Keratinocyte (primary cell): ENCODE results near the gene HOXB9. TPM values are rescaled to one million over a fixed set of nuclear protein-coding genes. Genes with fewer than 3 reads are reported as not detected.

Experiments
- DNase-seq: peaks from one replicate; pipeline ENCODE4 v3.0.0-alpha.2; 2011; ENCODE audit warnings: low read depth, missing footprints, low spot score
- FAIRE-seq: peaks from 2 replicates; lab custom pipeline; 2011; peaks lifted over from hg19 to GRCh38; lab: Jason Lieb, UNC
- H2AFZ ChIP-seq: 2 replicates; pipeline ENCODE4 v1.6.0; 2012; ENCODE audit warnings: low read length, control low read depth, inconsistent platforms; ENCODE audit not compliant: control insufficient read depth
- H3K27ac ChIP-seq: 2 replicates; pipeline ENCODE4 v1.5.1; 2011; ENCODE audit warnings: low read length; ENCODE audit not compliant: control insufficient read depth, insufficient read depth
- H3K27me3 ChIP-seq: 3 replicates; pipeline ENCODE4 v1.6.0; 2011; ENCODE audit warnings: low read length; ENCODE audit not compliant: control insufficient read depth, insufficient read depth; ENCODE audit errors: extremely low read depth
- H3K36me3 ChIP-seq, 2 experiments: 2 replicates in 1 of 2; 3 replicates in 1 of 2; pipeline ENCODE4 v1.5.1; 2011; ENCODE audit warnings: low read length in 2 of 2, mild to moderate bottlenecking in 1 of 2; ENCODE audit not compliant: control insufficient read depth in 2 of 2, insufficient read depth in 2 of 2; ENCODE audit errors: extremely low read depth in 1 of 2
- H3K4me1 ChIP-seq: 3 replicates; pipeline ENCODE4 v1.5.1; 2011; ENCODE audit warnings: low read length; ENCODE audit not compliant: control insufficient read depth, insufficient read depth; ENCODE audit errors: extremely low read depth
- H3K4me2 ChIP-seq: 3 replicates; pipeline ENCODE4 v1.6.0; 2011; ENCODE audit warnings: low read depth, low read length; ENCODE audit not compliant: control insufficient read depth, insufficient read depth; ENCODE audit errors: extremely low read depth
- H3K4me3 ChIP-seq, 3 experiments: fragments of 200-600 bp in 1 of 3; sonication (generic) in 1 of 3; 2 replicates in 2 of 3; 3 replicates in 1 of 3; pipeline ENCODE4 v1.5.1; 2011 to 2016; ENCODE audit warnings: low read length in 3 of 3, mild to moderate bottlenecking in 3 of 3, control low read depth in 2 of 3, inconsistent platforms in 1 of 3, low read depth in 1 of 3, mixed read lengths in 1 of 3, mixed run types in 1 of 3, moderate library complexity in 1 of 3; ENCODE audit not compliant: control insufficient read depth in 2 of 3, insufficient read depth in 2 of 3; ENCODE audit errors: extremely low read depth in 1 of 3
- H3K79me2 ChIP-seq: 2 replicates; pipeline ENCODE4 v1.6.0; 2012; ENCODE audit warnings: low read length; ENCODE audit not compliant: control insufficient read depth, insufficient read depth
- H3K9ac ChIP-seq: 3 replicates; pipeline ENCODE4 v1.6.0; 2011; ENCODE audit warnings: low read length; ENCODE audit not compliant: control insufficient read depth, insufficient read depth; ENCODE audit errors: extremely low read depth
- H3K9me1 ChIP-seq: 3 replicates; pipeline ENCODE4 v1.6.0; 2011; ENCODE audit warnings: low read length; ENCODE audit not compliant: control insufficient read depth, insufficient read depth; ENCODE audit errors: extremely low read depth
- H3K9me3 ChIP-seq: 2 replicates; pipeline ENCODE4 v1.5.1; 2012; ENCODE audit warnings: low read depth, low read length; ENCODE audit not compliant: control insufficient read depth
- H4K20me1 ChIP-seq: 3 replicates; pipeline ENCODE4 v1.6.0; 2011; ENCODE audit warnings: low read length; ENCODE audit not compliant: control insufficient read depth, insufficient read depth; ENCODE audit errors: extremely low read depth
- EZH2 ChIP-seq: IDR thresholded peaks from one replicate; pipeline ENCODE4 v1.6.1; 2012; ENCODE audit warnings: inconsistent platforms, mild to moderate bottlenecking, low read length, moderate library complexity
- dilution Hi-C: fragments of 300-500 bp; cut with MboI; formaldehyde crosslinking; loops from one replicate; pipeline ENCODE4 v1.7.0; 2020; ENCODE audit warnings: low sequenced_read_pairs; ENCODE audit not compliant: extremely low pct_ligation_motif_present
- polyA plus RNA-seq, 5 experiments: library from polyadenylated mRNA; depleted of rRNA in 3 of 5; stranded (reverse) in 3 of 5; stranded (forward) in 1 of 5; unstranded in 1 of 5; fragments of >200 nt; gene quantifications; 1 replicate in 1 of 5; 2 replicates in 3 of 5; 3 replicates in 1 of 5; pipeline versions ENCODE4 v1.2.1 to v1.2.3, GENCODE V29; 2011 to 2012; ENCODE audit warnings: missing spikeins in 2 of 5, low read depth in 1 of 5, low replicate concordance in 1 of 5
- TF ChIP-seq, protein P1 (sequence below), 3 experiments: IDR thresholded peaks in 1 of 3; conservative IDR thresholded peaks in 1 of 3; optimal IDR thresholded peaks in 1 of 3; 2 replicates in 2 of 3; 3 replicates in 1 of 3; pipeline versions ENCODE3 to v1.5.1; 2011; ENCODE audit warnings: low read length in 3 of 3, mild to moderate bottlenecking in 3 of 3, moderate library complexity in 2 of 3, control low read depth in 1 of 3, inconsistent platforms in 1 of 3; ENCODE audit not compliant: insufficient read depth in 2 of 3; ENCODE audit errors: extremely low read depth in 1 of 3

The HOXB9 gene
- polyA plus RNA-seq, 1 donor (not counting 4 experiments of a cell fraction or from before 2014, with no cell fraction given): 0.03 TPM

DNA sequence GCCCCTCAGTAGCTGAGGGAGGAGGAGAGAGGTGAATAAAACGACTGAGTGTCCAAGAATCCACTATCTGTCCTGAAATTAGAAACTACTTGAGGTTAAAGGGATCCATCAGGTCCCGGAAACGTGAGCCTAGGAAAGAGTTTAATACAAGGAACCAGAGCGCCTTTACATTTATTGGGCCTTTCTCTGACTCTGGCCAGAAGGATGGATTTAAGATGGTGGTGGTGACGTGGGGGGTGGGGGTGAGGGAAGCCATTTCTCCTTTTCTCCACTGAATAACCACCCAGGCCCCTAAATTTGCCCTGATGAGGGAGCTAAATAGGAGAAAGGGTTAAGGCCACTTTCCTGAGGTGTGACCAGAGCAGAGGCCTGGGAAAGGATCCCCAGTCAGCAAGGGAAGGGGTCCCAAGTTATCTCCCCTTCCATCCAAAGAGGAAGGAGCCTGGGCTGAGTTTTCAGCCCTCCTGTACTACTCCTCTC lies 1.0 kb upstream of the HOXB9 start:
- no peak overlapping the region for H3K9ac ChIP-seq
- no peak overlapping the region for H3K4me3 ChIP-seq

DNA sequence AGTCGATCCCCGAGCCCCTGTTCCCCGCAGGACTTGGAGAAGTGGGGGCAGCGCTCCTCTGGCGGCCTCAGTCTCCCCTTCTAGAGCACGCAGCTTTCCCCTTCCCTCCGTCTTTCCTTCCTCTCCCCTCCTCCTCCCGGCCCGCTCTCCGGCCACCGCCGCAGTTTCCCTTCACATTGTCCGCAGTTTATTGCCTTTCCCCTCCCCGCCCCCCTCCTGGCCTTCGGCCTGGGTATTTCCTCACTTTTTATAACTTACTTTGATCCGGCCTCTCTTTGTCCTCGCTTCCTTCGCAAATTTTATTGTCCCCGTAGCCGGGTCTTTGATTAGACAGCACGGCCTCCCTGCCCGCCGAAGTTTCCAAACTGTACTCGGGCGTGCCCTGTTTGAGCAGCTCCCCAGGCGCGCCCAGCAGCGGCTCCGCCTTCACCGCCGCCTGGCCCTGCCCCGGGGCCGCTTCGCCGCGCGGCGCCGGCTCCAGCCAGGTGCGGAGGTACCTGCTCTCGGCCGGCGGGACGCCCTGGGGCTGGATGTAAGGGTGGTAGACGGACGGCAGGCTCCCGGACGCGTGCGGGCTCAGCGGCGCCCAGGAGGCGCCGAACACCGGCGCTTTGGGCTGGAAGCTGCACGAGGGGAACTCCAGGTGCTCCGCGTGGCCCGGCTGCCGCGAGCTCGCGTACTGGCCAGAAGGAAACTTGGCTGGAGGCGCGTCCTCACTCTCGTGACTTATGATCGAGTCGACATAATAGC lies 488 bp downstream of the HOXB9 start:
- H3K9ac ChIP-seq: no peak overlapping the region
- peak overlapping the region; percentile 26 to 54 (median 52) for H3K4me3 ChIP-seq
- H3K4me2 ChIP-seq: peak overlapping the region; percentile 67

More for the DNA sequence above, 1.0 kb upstream of the HOXB9 start:
- FAIRE-seq (no peak), DNase-seq (no peak)
- Histone ChIP-seq H3K9me1 (no peaks in the 10 kb centered on the region), H3K27me3 (peaks cover 100% of the 10 kb centered on the region), H3K36me3 (no peaks in the 10 kb centered on the region), H3K9me3 (no peaks in the 10 kb centered on the region), H3K4me1 (peaks cover 3% of the 10 kb centered on the region), H3K4me2 (no peak overlapping the region), H4K20me1 (peaks cover 5% of the 10 kb centered on the region), H3K79me2 (no peaks in the 10 kb centered on the region), H2AFZ (no peak overlapping the region), H3K27ac (no peak overlapping the region)
- dilution Hi-C loops: no loop called here
- TF ChIP-seq, protein P1, sequence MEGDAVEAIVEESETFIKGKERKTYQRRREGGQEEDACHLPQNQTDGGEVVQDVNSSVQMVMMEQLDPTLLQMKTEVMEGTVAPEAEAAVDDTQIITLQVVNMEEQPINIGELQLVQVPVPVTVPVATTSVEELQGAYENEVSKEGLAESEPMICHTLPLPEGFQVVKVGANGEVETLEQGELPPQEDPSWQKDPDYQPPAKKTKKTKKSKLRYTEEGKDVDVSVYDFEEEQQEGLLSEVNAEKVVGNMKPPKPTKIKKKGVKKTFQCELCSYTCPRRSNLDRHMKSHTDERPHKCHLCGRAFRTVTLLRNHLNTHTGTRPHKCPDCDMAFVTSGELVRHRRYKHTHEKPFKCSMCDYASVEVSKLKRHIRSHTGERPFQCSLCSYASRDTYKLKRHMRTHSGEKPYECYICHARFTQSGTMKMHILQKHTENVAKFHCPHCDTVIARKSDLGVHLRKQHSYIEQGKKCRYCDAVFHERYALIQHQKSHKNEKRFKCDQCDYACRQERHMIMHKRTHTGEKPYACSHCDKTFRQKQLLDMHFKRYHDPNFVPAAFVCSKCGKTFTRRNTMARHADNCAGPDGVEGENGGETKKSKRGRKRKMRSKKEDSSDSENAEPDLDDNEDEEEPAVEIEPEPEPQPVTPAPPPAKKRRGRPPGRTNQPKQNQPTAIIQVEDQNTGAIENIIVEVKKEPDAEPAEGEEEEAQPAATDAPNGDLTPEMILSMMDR (optimal IDR thresholded peaks at IDR 0.05 in 1 of 3, IDR thresholded peaks at IDR 0.05 in 1 of 3, conservative IDR thresholded peaks at IDR 0.05 in 1 of 3; ENCODE audit: extremely low read depth in 1 of 3, insufficient read depth in 2 of 3, low read length in 3 of 3): no peak
- TF ChIP-seq EZH2: no peak

More for the DNA sequence above, 488 bp downstream of the HOXB9 start:
- Histone ChIP-seq H3K79me2 (no peaks in the 10 kb centered on the region), H3K9me1 (no peaks in the 10 kb centered on the region), H3K27ac (no peak overlapping the region), H3K4me1 (peaks cover 3% of the 10 kb centered on the region), H3K9me3 (no peaks in the 10 kb centered on the region), H3K36me3 (no peaks in the 10 kb centered on the region), H3K27me3 (peaks cover 100% of the 10 kb centered on the region), H2AFZ (no peak overlapping the region), H4K20me1 (no peaks in the 10 kb centered on the region)
- DNase-seq: no peak
- TF ChIP-seq, protein P1 (optimal IDR thresholded peaks at IDR 0.05 in 1 of 3, IDR thresholded peaks at IDR 0.05 in 1 of 3, conservative IDR thresholded peaks at IDR 0.05 in 1 of 3; ENCODE audit: extremely low read depth in 1 of 3, insufficient read depth in 2 of 3, low read length in 3 of 3): no peak
- TF ChIP-seq EZH2: peak; percentile 85
- no peak for FAIRE-seq
- dilution Hi-C loops: no loop called here
